LoVo (cell line): ENCODE data around the gene GMDS.

Experiments used
- DNase-seq: peaks from one replicate; pipeline ENCODE4 v3.0.0-alpha.2; 2016; ENCODE audit warnings: low spot score

Gene GMDS

DNA sequence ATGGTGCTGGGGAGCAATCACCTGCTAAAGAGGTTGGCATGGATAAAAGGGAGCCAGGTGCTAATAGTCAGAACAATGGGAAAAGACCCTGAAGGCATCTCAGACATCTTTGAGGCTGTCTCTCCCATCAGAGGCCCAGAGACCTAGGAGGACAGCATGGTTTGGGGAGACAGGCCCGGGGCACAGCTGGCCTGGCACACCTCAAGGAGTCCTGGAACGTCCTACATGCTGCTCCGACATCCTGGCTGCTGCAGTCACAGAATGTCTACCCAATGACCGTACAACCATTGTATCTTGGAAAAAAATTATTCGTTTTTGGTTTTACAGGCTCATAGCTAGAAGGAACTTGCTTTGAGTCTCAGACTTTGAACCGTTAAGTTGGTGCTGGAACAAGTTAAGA, 4.4 kb downstream of the GMDS start:
- DNase-seq = no peak

DNA sequence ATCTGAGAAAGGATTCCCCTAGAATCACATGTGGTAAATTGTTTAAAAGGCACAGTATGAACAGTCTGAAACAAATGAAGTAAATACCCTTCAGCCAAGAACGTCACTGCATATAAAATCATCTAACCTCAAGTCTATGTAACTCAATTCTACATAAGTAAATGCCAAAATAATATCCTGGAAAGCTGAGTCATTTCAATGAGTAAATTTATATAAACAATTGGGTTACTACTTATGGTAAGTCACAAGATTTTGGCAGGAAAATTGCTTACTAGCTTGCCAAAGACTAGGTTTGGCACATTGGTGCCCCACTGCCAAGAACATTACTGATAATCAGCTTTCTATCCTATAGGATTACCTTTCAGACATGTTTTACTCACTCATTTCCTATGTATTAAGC, 8.4 kb downstream of the GMDS start:
- no peak for DNase-seq

DNA sequence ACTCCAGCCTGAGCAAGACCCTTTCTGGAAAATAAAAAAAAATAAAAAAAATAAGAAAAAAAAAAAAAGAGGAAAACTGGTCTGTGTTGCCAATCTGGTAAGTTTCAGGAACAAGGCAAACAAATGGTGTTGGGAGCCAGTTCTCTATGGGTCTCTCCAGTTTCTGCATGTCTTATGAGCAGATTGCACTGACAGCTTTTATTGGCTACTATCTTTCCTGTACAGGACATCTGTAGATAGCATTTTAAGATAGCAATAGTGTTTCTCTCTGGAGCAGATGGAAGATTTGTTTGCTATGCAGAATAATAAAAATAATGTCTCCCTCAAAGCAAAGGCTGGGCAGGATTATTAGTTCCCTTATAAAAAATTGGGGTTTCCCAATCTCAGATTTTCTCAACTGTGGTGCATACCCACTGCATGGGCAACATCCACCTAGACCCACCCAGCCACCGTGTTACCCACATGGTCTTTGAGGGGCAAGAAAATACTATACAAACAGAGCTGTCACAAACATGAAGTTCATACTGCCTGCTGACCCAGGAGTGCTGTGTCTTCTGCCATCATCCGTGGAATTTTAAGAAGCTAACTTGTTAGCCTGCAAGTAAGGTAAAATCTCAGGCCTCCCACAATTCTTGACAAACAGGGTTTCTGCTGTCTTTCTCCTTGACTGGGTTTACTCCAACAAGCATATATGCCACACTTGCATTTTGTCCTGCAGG, 9.5 kb downstream of the GMDS start:
- no peak for DNase-seq

DNA sequence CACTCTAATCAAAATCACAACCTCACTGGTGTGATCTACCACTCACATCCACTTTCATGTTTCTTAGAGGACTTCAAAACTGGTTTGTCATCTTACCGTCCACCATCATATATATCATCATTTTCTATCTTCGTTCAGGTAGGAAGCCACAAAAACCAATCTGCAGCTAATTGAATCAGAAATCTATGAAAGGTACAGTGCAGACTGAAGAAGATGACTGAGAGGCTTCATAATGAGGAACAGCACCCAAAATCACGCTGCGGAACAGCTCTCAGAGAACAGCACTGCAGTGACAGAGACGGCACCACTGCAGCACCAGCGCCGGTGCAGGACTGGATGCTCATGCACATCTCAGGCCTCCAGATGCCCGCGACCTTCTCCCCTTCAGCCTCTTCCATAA, 13.0 kb downstream of the GMDS start:
- no peak for DNase-seq

DNA sequence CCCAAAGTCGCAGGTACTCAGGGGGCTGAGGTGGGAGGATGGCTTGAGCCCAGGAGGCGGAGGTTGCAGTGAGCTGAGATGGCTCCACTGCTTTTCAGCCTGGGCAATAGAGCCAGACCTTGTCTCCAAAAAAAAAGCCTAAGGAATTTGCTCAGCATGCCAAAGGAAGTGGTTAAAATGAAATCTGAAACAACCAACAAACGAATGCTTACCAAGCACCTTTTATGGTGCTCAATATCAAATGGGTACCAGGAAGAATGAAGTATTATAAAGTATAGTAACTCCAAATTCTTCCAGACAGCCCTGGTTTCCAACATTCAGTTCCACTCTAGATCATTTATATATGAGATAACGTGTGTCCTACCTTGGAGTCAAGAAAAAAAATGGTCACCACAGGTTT, 14.0 kb downstream of the GMDS start:
- DNase-seq = no peak

DNA sequence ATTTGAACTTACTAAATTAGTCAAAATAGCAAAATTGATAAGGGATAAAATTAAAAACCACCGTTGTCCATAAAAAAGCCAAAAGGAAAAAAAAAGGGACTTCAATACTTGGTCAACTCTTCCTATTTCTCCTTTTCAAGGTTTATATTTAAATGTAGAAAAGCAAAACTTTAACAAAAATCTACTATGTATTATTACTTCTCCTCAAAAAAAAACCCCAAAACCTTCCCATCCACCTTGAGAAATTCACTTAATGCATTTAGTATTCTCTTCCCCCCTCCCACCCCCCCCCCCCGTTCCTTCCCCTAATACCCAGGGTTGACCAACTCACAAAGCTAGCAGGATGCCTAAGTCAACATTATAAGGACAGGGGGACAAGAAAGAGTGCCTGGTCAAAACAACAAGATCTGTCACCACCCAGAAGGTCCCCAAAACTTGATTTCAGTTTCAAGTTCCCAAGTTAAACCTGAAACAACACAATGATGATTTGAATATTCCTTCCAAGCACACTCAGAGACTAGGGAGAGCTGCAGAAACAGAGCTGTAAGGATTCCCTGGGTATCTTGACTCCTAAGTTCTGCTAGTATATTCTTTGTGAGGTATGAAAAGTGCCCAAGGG, 14.6 kb downstream of the GMDS start:
- no peak for DNase-seq

DNA sequence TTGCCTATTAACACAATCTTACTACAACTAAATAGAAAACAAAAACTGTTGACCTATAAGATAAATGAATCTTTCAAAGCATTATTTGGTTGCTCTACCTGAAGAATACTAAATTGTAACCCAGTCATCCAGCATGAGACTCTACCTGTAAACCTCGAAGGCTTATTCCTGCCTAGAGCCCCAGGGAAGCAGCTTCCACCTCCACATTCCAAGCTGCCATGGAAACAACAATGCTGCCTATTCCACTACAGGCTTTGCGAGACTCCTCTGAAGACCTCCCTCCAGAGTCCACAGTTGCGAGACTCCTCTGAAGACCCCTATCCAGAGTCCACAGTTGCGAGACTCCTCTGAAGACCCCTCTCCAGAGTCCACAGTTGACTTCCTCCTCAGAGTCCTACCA, 15.7 kb downstream of the GMDS start:
- DNase-seq = no peak

DNA sequence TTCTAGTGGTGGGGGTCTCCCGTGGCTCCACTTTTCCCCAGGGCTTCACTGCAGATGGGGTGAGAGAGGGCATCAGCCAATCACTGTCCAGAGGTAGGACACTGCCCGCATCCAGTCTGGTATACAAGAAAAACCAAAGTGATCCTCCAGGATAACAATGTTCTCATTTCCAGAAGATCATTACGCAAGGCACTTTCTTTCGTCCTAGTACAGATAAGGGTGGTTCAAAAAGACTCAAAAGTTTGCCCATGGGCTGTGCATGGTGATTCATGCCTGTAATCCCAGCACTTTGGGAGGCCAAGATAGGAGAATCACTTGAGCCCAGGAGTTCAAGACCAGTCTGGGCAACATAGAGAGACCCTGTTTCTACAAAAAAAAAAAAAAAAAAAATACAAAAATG, 16.4 kb downstream of the GMDS start:
- no peak for DNase-seq

DNA sequence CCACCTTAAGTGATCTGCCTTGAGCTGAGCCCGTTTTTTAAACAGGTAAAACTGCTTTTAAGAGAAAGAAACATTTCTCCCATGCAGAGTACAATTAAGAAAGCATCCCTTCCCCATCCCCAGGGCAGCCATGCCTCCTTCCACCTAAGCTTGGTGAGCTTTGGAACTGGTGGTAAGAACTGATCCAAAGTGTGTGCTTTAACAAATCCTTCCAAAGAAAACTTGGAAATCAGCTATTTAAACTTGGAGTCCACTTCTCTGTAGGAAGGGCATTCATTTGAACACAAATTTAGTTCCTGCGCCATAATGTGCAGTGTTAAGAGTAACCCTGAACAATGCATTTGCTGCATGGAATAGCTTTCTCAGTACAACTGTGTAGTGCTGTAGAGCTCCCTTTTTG, 17.0 kb downstream of the GMDS start:
- no peak for DNase-seq

DNA sequence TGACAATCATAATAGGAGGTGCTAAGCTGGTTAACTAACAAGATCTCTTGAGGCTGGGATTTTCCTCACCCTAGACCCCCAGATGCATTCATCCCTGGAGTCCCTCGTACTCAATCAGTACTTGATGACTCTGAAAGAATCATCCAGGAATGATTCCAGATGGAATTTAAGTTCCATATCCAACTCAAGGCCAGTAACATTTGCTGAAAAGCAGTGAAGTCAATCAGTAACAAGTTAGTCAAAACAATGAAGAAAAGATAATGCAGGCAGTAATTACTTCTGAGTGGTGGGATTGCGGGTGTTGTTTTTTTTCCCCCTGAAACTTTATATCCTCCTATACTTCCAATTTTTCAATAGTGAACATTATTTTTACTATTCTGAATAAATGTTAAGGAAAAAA, 18.6 kb downstream of the GMDS start:
- no peak for DNase-seq

DNA sequence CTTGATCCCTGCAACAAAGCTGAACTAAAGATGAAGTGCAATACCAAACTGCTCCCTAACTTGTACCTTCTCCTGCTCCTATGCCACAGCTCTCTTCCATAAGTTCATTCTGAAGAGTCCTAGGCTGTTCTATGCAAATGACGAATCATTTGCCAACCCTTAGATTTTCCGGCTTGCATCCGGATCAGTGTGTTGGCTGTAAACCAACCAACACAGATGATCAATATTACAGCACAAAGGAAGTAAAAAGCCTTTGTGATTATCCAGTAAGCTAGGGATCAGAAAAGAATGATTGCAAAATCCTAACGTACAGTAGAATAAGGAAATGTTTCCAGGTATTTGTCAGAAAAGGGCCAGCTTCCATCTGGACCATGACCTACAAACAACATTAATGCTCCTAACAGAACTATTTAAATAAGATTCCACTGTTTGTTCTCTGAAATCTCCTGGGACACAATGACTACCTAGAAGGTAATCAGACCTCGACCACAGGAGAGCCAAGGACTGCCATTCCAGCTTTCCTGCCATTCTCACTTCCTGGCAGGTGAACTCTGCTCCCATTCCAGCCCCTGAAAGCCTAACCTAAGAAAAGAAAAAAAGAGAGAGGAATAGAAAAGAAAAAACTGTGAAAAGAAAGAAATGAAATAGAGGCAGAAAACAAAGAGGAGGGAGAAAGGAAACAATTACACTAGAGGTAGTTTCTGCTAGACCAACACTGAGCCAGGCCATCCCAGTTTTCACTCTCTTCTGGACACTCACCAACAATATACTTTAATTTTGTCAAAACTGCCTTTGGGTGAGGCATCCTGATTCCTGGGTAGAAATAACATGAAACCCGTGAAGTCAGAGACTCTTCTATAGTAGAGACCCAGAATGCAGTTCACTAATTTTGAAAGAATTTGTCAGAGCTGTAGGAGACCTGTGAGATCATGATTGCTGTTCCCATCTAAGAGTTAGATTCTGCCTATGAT, 19.7 kb downstream of the GMDS start:
- peak; percentile 44 for DNase-seq

DNA sequence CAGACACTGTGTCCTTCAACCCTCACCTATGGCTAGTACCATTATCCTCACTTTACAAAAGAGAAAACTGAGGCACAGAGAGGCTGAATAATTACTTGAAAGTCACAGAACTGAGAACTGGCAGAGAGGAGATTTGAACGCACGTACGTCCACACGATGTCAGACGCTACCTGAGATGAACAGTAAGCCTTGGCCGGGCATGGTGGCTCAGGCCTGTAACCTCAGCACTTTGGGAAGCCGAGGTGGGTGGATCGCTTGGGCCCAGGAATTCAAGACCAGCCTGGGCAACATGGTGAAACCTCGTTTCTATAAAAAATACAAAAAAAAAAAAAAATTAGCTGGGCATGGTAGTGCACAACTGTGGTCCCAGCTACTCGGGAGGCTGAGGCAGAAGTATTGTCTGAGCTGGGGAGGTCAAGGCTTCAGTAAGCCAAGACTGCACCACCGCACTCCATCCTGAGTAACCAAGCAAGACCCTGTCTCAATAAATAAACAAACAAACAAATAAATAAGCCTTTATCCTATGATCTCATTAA, 20.5 kb downstream of the GMDS start:
- DNase-seq = no peak

DNA sequence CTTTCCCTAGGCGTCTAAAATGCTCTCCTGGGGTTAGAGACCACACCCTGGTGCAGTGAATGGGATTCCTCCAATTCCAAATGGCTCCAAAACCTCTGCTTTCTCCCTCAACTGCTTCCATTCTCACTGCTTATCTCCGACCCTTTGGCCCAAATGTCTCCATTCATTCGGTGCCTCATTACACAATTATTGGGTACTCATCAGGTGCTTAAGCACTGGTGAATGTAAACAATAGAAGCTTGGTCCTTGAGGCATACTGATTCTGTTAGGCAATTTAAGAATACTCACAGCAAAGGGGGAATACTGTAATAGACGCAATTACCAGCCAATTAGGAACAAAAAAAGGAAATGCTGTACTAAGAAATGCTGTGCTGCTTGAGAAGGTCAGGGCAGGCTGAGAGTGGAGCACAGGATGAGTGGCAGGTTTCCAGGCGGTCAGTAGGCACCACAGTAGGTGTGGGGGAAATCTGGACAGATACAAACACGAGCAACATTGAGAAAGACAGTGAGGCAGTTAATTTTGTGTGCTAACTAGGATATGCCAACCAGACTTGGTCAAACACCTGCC, 23.0 kb downstream of the GMDS start:
- DNase-seq = no peak

DNA sequence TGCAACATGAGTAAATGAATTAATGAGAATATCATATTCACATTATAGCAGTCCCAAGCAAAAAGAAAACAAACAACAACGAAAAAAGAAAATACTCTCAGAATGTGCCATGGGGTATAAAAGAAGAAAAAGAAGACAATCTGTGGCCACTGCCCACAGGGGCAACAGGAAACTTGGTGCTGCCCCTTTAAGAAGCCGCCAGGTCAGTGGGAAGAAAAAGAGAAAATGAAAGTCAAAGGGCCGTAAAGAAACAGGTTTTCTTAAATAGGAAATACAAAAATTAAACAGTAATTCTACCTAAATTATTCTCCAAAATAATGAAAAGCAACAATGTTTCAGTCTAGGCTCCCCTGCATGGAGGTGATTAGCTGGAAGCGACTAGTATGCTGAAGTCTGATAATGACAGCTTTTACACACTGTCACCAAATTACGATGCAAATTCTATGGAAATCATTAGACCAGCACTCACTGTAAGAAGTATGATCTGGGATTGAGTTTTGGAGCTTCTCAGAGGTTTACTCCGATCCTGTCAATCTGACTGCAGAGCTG, 23.6 kb downstream of the GMDS start:
- no peak for DNase-seq

DNA sequence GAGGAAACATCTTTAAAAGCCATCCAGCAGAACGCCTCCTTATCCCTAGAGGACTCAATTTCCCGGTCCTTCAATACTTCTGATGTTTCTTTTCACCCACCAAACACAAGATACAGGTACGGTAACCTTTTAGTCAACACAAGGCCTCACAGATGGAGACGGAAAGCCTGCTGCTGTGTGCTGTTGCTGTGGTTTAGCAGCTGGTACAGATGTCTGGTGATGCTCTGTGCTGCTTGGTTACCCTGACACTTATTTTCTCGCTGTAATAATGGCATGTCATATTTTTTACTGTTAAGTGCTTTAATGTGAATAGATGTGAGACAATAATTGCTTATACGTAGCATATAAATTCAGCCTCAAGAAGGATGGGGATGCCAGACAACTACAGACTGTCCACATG, 25.3 kb downstream of the GMDS start:
- DNase-seq = no peak

DNA sequence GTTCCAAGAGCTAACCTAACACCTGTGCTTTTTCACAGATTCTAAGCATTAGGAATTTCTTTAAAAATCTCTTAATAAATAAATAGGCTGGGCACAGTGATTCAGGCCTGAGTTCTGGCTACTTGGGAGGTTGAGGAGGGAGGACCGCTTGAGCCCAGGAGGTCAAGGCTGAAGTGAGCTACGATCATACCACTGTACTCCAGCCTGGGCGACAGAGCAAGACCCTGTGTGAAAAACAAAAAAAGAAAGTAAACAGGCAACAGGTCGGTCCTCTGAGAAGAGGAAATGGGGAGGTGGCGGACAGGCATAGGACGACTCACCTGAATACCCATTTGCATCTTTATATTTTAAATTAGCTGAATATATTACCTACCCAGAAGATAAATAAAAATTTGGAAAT, 26.5 kb downstream of the GMDS start:
- DNase-seq = no peak

DNA sequence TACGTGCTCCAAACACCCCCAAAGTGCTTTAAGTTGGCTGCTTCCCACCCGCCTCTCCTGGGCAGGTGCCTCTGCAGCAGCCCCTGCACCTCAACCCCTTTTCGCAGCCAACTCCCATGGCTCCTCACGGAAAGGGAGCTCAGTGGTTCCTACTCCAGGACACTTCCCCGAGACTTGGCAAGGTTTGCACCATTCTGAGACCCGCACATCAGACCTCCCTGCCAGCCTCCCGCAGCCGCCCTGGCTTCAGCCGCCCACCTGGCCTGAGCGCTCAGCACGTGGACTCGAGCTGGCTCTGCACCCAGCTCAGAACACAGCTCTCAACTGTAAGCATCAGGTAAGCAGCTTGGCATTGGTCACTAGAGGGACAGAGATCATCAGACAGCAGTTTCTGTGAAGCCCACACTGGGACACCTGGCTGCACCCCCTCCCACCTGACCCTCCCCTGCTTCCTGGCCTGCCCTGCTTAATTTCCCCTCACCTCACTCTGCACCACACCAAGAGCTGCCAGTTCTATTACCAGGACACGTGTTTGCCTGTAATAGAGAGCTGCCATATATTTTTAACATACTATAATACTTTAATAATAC, 28.5 kb downstream of the GMDS start:
- no peak for DNase-seq

DNA sequence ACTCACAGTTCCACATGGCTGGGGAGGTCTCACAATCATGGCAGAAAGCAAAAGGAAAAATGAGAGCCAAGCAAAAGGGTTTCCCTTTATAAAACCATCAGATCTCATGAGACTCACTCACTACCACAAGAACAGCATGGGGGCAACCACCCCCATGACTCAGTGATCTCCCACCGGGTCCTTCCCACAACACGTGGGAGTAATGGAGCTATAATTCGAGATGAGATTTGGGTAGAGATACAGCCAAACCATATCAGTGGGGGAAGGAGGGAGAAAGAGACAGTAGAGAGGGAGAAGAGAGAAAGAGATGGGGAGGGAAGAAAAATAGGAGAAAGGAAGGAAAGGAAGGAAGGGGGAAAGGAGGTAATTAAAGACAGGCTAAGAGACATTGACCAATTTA, 30.1 kb downstream of the GMDS start:
- no peak for DNase-seq

DNA sequence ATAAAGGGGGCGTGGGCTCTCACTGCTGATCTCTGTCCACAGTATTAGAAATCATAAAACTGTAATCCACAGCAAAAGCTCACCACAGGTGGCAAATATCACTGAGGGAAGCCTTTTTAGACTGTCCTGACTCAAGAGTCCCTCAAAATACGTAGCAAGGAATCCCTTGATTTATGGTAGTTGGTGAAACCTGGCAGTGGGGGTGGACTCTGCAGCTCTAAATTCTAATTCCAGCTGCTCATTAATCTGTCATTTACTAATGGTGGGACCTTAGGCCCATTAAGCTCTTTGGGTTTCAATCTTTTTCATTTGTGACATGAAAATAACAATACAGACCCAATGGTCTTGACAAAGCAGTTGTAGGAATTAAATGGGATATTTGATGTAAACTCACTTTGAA, 32.3 kb downstream of the GMDS start:
- no peak for DNase-seq

DNA sequence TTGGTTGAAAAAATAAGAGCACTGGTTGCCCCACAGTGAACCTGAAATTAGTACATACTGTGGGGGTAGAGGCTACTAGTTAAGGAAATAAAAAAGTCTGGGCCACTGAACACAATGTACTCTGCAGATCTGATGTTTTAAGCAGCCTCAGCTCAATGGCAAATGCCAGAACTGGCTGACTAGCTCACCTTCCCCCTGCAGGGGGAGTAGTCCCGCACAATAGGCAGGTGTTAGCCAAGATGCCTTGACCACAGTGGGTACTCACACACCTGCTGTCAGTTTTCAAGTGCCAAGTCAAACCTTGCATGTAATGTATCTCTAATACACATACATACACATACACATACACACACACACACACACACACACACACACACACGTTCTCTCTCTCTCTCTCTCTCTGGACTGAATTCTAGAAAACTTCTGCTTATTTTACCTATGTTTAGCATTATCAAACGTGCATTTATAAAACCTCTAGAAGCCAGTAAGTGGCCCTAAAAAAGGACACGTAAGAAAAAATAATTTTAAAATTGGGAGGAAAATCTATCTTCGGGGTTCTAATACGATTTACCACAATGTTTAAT, 36.1 kb downstream of the GMDS start:
- DNase-seq = peak; percentile 47

DNA sequence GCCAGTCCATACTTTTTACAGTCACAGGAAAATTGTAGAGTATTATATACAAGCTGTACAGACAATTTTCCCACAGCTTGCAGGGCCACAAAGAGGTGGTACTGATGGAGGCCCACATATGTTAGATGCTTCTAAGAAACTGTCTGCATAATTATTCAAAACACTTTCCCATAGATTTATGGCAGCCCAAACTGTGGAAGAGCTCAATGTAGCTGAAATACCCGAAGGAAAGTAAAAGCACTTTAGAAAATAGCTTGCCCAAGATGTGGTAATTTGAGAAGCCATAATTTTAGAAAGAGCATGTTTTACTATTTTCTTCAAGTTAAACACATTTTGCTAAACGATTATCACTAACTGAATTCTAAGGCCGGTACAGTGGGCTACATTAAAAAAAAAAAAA, 36.9 kb downstream of the GMDS start:
- DNase-seq = no peak
